Tibial nerve (tissue), 3 donors: Measurements from ENCODE around the gene LGALS1.

Source experiments
- POLR2A ChIP-seq, 2 donors: fragments of 450-650 bp; IDR thresholded peaks; one replicate each; pipeline ENCODE4 v1.6.1; 2017; ENCODE audit warnings: antibody characterized with exemption in 2 of 2, mild to moderate bottlenecking in 2 of 2, moderate library complexity in 2 of 2
- TF ChIP-seq, protein P1 (sequence below), 5 experiments: fragments of 200-600 bp in 3 of 5; fragments of 450-650 bp in 2 of 5; sonication (generic) in 3 of 5; IDR thresholded peaks; one replicate each; pipeline ENCODE4 v1.5.1; 2016 to 2019; ENCODE audit warnings: antibody characterized with exemption in 5 of 5, mild to moderate bottlenecking in 3 of 5, moderate library complexity in 2 of 5

GRCh38 chr22:37714634-37715033, 39.2 kb downstream of the LGALS1 start:
- TF ChIP-seq POLR2A (IDR thresholded peaks at IDR 0.05), result no peak
- TF ChIP-seq, protein P1, sequence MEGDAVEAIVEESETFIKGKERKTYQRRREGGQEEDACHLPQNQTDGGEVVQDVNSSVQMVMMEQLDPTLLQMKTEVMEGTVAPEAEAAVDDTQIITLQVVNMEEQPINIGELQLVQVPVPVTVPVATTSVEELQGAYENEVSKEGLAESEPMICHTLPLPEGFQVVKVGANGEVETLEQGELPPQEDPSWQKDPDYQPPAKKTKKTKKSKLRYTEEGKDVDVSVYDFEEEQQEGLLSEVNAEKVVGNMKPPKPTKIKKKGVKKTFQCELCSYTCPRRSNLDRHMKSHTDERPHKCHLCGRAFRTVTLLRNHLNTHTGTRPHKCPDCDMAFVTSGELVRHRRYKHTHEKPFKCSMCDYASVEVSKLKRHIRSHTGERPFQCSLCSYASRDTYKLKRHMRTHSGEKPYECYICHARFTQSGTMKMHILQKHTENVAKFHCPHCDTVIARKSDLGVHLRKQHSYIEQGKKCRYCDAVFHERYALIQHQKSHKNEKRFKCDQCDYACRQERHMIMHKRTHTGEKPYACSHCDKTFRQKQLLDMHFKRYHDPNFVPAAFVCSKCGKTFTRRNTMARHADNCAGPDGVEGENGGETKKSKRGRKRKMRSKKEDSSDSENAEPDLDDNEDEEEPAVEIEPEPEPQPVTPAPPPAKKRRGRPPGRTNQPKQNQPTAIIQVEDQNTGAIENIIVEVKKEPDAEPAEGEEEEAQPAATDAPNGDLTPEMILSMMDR (IDR thresholded peaks at IDR 0.05), result no peak
